GM12878 (cell line): ENCODE data around the gene NPC2. TPM values are rescaled to one million over a fixed set of nuclear protein-coding genes. Genes with fewer than 3 reads are reported as not detected.

Source experiments
- CHD1 ChIP-seq: IDR thresholded peaks from 2 replicates; pipeline ENCODE4 v1.6.1; 2012; ENCODE audit warnings: low read depth, low read length, improper control_type of control experiment
- CREM ChIP-seq: IDR thresholded peaks from 2 replicates; pipeline ENCODE4 v1.6.1; 2014; ENCODE audit warnings: antibody characterized with exemption, low read depth
- E4F1 ChIP-seq: fragments of 450-650 bp; IDR thresholded peaks from 2 replicates; pipeline ENCODE4 v1.6.1; 2018; ENCODE audit warnings: borderline replicate concordance, mild to moderate bottlenecking; ENCODE audit not compliant: partially characterized antibody
- ELK1 ChIP-seq: IDR thresholded peaks from 2 replicates; pipeline ENCODE4 v1.6.1; 2012; ENCODE audit warnings: low read depth, low read length, improper control_type of control experiment
- GABPA ChIP-seq: IDR thresholded peaks from 2 replicates; pipeline ENCODE4 v1.6.1; 2014; ENCODE audit warnings: antibody characterized with exemption, low read depth, mild to moderate bottlenecking, inconsistent platforms
- HCFC1 ChIP-seq: fragments of 150-350 bp; IDR thresholded peaks from 2 replicates; pipeline ENCODE4 v1.6.1; 2014; ENCODE audit warnings: low read length
- JUNB ChIP-seq: IDR thresholded peaks from 2 replicates; pipeline ENCODE4 v1.6.1; 2016; ENCODE audit warnings: antibody characterized with exemption, mild to moderate bottlenecking
- JUND ChIP-seq: IDR thresholded peaks from 2 replicates; pipeline ENCODE4 v1.6.1; 2012; ENCODE audit warnings: low read depth, mild to moderate bottlenecking, low read length, improper control_type of control experiment, moderate library complexity
- MEF2B ChIP-seq: fragments of 450-650 bp; IDR thresholded peaks from 2 replicates; pipeline ENCODE4 v1.6.1; 2018; ENCODE audit warnings: mild to moderate bottlenecking, moderate library complexity; ENCODE audit not compliant: partially characterized antibody, poor library complexity, severe bottlenecking
- PML ChIP-seq: IDR thresholded peaks from 2 replicates; pipeline ENCODE4 v1.6.1; 2012; ENCODE audit warnings: low read length, inconsistent platforms
- RBBP5 ChIP-seq: fragments of 200-600 bp; sonication (generic); conservative IDR thresholded peaks from 2 replicates; pipeline ENCODE4 v1.6.1; 2016
- REST ChIP-seq: IDR thresholded peaks from 2 replicates; pipeline ENCODE4 v1.6.1; 2012; ENCODE audit warnings: mild to moderate bottlenecking, low read depth, low read length
- RFX5 ChIP-seq: IDR thresholded peaks from 2 replicates; pipeline ENCODE4 v1.6.1; 2011; ENCODE audit warnings: low read depth, low read length, improper control_type of control experiment
- SMARCA5 ChIP-seq: fragments of 450-650 bp; IDR thresholded peaks from 2 replicates; pipeline ENCODE4 v1.6.1; 2017; ENCODE audit warnings: mild to moderate bottlenecking
- TCF3 ChIP-seq: IDR thresholded peaks from 2 replicates; pipeline ENCODE4 v1.6.1; 2012; ENCODE audit warnings: low read depth, mild to moderate bottlenecking, low read length, borderline replicate concordance; ENCODE audit not compliant: insufficient read depth
- TCF7 ChIP-seq: IDR thresholded peaks from 2 replicates; pipeline ENCODE4 v1.6.1; 2014; ENCODE audit warnings: antibody characterized with exemption, borderline replicate concordance
- ZBTB11 ChIP-seq: fragments of 450-650 bp; formaldehyde crosslinking; IDR thresholded peaks from 2 replicates; pipeline ENCODE4 v1.5.0; 2022; ENCODE audit warnings: mild to moderate bottlenecking, missing genetic modification characterization
- ZNF384 ChIP-seq: IDR thresholded peaks from 2 replicates; pipeline ENCODE4 v1.6.1; 2012; ENCODE audit warnings: low read depth, mild to moderate bottlenecking, low read length, improper control_type of control experiment, borderline replicate concordance
- polyA plus RNA-seq, 11 experiments: library from polyadenylated mRNA; depleted of rRNA in 4 of 11; unstranded in 6 of 11; stranded (reverse) in 5 of 11; fragments of >200 nt; fragmentation: Nextera tagmentation in 4 of 11; fragmentation: Illumina TruSeq in 1 of 11; extraction: Ambion mirVana in 4 of 11; extraction: Trizol in 1 of 11; gene quantifications; 1 replicate in 1 of 11; 2 replicates in 10 of 11; pipeline versions ENCODE4 v1.2.1 to v1.2.3, GENCODE V29; 2011 to 2016; ENCODE audit warnings: inconsistent platforms in 2 of 11, missing spikeins in 2 of 11, low read depth in 1 of 11
- total RNA-seq, 4 experiments: library from RNA; depleted of rRNA in 3 of 4; stranded (reverse); fragments of >200 nt in 3 of 4; fragmentation: Illumina TruSeq in 1 of 4; extraction: Trizol in 1 of 4; gene quantifications; 2 replicates each; pipeline versions ENCODE4 v1.2.1 to v1.2.3, GENCODE V29; 2013 to 2021

The NPC2 gene
- total and polyA plus RNA-seq, 10 of the 15 experiments (the other 5 are each of a cell fraction or from before 2014, with no cell fraction given), result 29.5 to 109 (median 59.1) TPM

- TF ChIP-seq ELK1 (no peak), RFX5 (peak; percentile 73; the same call in 1 of the 2 replicates), ZBTB11 (CRISPR knock-in tag) (no peak), CHD1 (no peak), PML (no peak), MEF2B (no peak), TCF7 (no peak), HCFC1 (0 out of 2 replicates have a peak, but pooled peaks have one; percentile 22), JUND (no peak), TCF3 (no peak), JUNB (no peak), CREM (no peak), GABPA (no peak), SMARCA5 (0 out of 2 replicates have a peak, but pooled peaks have one; percentile 43), ZNF384 (no peak), RBBP5 (no peak), REST (no peak), E4F1 (peak; percentile 24)
These were observed 497 bp upstream of the NPC2 start, which contains the start of gene ISCA2 (continued) for GRCh38 chr14:74493343-74494261.
